ENCODE measurements around the gene FUOM. TPM values are rescaled to one million over a fixed set of nuclear protein-coding genes. Genes with fewer than 3 reads are reported as not detected.

The FUOM gene
- total RNA-seq, 1 donor from 2014 or later = 75.5 TPM

DNA sequence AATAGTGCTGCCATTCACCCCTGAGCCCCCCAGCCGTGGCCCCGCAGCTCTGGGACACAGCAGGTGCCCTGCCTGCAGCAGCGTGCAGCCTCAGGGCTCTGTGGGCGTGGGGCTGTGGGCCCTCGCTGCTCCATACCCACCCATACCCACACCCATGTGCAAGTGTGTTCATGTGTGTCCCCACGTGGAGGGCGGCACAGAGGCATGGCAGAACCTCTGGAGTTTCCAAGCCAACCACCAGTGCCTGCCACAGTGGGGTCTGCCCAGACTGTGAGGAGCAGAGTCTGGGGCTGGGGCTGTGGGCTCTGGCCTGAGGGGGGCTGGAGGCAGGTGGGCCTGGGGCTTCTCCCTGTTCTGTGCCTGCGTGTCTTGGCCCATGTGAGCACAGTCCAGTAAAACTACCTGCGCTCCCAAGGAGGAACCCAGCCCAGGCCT lies 8.2 kb downstream of the FUOM start:
- DNase-seq (ENCODE audit: low read depth) = no peak
- TF ChIP-seq, protein P1, sequence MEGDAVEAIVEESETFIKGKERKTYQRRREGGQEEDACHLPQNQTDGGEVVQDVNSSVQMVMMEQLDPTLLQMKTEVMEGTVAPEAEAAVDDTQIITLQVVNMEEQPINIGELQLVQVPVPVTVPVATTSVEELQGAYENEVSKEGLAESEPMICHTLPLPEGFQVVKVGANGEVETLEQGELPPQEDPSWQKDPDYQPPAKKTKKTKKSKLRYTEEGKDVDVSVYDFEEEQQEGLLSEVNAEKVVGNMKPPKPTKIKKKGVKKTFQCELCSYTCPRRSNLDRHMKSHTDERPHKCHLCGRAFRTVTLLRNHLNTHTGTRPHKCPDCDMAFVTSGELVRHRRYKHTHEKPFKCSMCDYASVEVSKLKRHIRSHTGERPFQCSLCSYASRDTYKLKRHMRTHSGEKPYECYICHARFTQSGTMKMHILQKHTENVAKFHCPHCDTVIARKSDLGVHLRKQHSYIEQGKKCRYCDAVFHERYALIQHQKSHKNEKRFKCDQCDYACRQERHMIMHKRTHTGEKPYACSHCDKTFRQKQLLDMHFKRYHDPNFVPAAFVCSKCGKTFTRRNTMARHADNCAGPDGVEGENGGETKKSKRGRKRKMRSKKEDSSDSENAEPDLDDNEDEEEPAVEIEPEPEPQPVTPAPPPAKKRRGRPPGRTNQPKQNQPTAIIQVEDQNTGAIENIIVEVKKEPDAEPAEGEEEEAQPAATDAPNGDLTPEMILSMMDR (conservative IDR thresholded peaks at IDR 0.05; ENCODE audit: low read depth, low read length) = no peak
- H3K4me3 ChIP-seq (ENCODE audit: low read depth, low read length) = no peak overlapping the region

DNA sequence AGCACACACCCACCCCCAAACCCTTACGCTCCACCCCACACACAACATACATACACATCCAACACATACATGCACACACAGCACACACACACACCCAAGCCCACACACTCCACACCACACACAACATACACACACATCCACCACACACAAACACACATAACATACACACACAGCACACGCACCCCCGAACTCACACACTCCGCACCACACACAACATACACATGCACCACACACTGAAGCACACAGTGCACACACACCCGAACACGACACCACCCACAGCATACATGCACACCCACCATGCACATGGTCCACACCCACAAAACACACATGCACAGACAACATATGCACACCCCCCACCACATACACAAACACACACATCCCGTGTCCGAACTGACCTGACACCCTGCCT lies 8.7 kb downstream of the FUOM start:
- no peak for DNase-seq (ENCODE audit: low read depth)
- H3K4me3 ChIP-seq (ENCODE audit: low read depth, low read length) = no peak overlapping the region
- TF ChIP-seq, protein P1 (conservative IDR thresholded peaks at IDR 0.05; ENCODE audit: low read depth, low read length) = no peak

DNA sequence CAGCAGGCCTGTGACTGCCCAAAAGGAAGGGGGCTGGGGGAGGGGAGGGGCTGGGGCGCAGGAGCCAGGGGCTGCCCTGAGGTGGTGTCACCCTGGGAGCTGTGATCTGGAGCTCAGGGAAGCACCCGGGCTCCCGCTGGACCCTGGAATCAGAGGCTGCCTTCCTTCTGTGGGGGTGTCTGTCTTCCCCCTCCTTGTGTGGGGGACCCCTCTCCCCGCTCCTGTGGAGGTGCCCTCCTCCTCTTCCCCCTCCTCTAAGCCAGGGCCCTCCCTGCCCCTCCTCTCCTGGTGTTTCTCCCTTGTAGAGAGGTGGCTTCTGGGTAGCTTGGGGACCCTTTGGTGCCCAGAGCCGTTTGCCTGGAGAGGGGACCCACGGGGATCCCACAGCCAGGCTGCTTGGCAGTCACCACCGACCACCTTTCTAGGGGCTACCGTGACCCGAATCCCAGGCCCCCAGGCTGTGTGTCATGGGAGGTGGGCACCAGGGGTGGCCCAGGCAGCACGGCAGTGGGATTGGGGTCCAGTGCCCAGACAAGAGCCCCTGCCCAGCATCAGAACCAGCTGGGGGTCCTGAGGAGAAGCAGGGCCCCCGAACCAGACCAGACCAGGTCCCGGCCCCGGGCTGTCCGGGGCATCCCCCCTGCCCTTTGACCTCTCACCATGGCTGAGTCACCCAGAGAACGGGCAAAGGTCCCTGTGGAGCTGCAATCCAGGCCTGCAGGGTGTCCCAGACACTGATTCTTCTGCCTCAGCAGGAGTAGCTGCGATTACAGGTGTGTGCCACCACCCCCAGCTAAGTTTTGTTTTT lies 9.9 kb downstream of the FUOM start:
- H3K4me3 ChIP-seq (ENCODE audit: low read depth, low read length) = no peak overlapping the region
- TF ChIP-seq, protein P1 (conservative IDR thresholded peaks at IDR 0.05; ENCODE audit: low read depth, low read length) = no peak
- DNase-seq (ENCODE audit: low read depth) = no peak

- TF ChIP-seq, protein P1 (conservative IDR thresholded peaks at IDR 0.05; ENCODE audit: low read depth, low read length) = no peak
Measured at GRCh38 chr10:133346413-133346812, 11.4 kb downstream of the FUOM start.

GRCh38 chr10:133344236-133344635 lies 13.6 kb downstream of the FUOM start:
- TF ChIP-seq, protein P1 (conservative IDR thresholded peaks at IDR 0.05; ENCODE audit: low read depth, low read length) = no peak
- H3K4me3 ChIP-seq (ENCODE audit: low read depth, low read length) = no peak overlapping the region
- DNase-seq (ENCODE audit: low read depth) = no peak

More at GRCh38 chr10:133346413-133346812, 11.4 kb downstream of the FUOM start:
- DNase-seq (ENCODE audit: low read depth) = no peak
- H3K4me3 ChIP-seq (ENCODE audit: low read depth, low read length) = no peak overlapping the region

GRCh38 chr10:133343558-133343957 lies 14.3 kb downstream of the FUOM start:
- no peak for DNase-seq (ENCODE audit: low read depth)
- H3K4me3 ChIP-seq (ENCODE audit: low read depth, low read length) = no peak overlapping the region
- TF ChIP-seq, protein P1 (conservative IDR thresholded peaks at IDR 0.05; ENCODE audit: low read depth, low read length) = no peak

DNA sequence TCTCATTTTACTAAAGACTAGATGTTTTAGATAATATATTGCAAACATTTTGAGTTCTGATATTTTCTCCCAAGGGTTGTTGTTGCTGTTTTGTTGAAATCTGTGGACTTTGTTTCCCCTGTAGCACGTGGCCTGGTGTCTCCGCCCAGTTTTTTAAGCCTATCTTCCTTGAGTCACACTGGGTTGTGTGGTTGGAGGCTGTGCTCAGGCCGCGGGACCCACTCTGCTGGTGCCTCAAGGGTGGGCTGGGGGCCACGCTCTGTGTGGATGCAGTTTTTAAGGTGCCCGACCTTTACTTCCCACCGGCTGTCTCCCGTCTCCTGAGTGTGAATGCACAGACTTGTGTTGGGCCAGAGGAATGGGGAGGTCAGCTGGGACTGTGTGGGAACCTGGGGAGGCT lies 14.9 kb downstream of the FUOM start:
- H3K4me3 ChIP-seq (ENCODE audit: low read depth, low read length) = no peak overlapping the region
- TF ChIP-seq, protein P1 (conservative IDR thresholded peaks at IDR 0.05; ENCODE audit: low read depth, low read length) = no peak

More for the DNA sequence above, 14.9 kb downstream of the FUOM start:
- no peak for DNase-seq (ENCODE audit: low read depth)

Data from epithelial cell of proximal tubule (primary cell).